HG03066 (cell line): ENCODE data around the gene TLR7.

ENCODE experiments used
- ATAC-seq: cut with Tn5 transposase; IDR thresholded peaks from one replicate; pipeline ENCODE4 v1.9.1; 2021; ENCODE audit warnings: low read depth; ENCODE audit not compliant: unreplicated experiment

Gene TLR7

DNA sequence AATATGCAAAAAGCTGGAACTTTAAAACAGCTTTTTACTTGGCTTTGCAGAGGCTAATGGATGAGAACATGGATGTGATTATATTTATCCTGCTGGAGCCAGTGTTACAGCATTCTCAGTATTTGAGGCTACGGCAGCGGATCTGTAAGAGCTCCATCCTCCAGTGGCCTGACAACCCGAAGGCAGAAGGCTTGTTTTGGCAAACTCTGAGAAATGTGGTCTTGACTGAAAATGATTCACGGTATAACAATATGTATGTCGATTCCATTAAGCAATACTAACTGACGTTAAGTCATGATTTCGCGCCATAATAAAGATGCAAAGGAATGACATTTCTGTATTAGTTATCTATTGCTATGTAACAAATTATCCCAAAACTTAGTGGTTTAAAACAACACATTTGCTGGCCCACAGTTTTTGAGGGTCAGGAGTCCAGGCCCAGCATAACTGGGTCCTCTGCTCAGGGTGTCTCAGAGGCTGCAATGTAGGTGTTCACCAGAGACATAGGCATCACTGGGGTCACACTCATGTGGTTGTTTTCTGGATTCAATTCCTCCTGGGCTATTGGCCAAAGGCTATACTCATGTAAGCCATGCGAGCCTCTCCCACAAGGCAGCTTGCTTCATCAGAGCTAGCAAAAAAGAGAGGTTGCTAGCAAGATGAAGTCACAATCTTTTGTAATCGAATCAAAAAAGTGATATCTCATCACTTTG lies 55.2 kb downstream of the TLR7 start:
- no peak for ATAC-seq

DNA sequence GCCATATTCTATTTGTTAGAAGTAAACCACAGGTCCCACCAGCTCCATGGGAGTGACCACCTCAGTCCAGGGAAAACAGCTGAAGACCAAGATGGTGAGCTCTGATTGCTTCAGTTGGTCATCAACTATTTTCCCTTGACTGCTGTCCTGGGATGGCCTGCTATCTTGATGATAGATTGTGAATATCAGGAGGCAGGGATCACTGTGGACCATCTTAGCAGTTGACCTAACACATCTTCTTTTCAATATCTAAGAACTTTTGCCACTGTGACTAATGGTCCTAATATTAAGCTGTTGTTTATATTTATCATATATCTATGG lies 55.7 kb downstream of the TLR7 start:
- no peak for ATAC-seq

DNA sequence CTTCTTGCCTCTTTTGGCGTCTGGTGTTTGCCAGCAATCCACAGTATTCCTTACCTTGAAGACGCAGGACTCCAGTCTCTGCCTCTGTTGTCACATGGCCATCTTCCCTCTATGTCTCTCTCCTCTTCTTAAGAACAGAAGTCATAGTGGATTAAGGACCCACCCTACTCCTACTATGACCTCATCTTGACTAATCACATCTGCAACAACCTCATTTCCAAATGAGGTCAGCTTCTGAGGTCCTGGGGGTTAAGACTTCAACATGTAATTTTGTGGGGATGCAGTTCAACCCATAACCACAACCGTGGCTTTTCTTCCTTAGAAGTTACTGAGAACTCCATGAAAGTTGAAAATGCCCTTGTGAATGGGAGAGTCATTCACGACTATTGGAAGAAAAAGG lies 62.8 kb downstream of the TLR7 start:
- ATAC-seq, result no peak

DNA sequence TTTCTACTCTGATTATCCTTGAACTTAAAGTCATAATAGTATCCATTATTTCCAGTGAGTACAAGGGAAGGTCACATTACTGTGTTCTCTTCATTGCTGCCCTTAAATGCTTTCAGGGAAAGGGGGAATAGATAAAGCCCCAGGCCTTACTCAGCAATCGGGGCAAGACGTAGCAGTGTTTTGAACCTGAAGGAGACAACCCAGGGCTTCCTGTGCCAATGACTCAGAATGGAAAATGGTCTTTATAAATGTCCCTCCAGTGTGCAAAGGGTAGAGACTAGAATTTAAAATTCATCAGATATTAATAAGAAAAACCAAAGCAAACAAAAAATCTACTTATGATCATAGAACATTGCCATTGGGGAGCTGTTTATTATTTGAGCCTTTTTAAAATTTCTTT lies 63.3 kb downstream of the TLR7 start:
- ATAC-seq, result no peak

DNA sequence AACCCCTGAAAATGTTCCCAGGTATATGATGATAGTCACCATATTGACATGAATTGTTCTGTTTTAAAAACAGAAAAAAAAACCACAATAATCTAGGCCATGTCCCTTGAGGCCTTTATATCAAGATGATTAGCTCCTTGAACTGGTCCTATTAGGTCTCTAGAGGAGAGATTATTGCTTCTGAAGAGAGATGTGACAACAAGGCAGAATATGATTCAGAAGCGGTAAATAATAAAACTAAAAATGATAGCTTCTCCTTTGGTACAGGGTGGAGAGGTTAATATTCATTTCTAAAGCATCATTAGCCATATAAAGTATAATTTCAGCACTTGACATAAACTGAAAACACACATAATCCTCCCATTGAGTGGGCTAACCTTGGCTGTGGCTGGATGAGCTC lies 65.4 kb downstream of the TLR7 start:
- ATAC-seq, result no peak

DNA sequence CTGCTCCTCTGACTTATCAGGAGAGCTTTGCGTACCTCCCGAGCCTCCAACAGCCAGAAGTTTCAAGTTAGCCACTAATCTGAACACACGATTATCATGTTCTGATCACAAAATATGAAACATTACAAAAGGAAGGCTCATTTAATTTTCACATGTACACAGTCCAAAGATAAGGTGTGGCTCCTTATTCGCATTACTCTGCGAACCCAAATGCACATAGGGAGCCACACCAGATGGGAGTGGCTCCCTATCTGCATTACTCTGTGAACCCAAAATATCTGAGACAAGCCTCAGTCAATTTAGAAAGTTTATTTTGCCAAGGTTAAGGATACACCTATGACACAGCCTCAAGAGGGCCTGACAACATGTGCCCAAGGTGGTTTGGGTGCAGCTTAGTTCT lies 68.0 kb downstream of the TLR7 start:
- no peak for ATAC-seq

DNA sequence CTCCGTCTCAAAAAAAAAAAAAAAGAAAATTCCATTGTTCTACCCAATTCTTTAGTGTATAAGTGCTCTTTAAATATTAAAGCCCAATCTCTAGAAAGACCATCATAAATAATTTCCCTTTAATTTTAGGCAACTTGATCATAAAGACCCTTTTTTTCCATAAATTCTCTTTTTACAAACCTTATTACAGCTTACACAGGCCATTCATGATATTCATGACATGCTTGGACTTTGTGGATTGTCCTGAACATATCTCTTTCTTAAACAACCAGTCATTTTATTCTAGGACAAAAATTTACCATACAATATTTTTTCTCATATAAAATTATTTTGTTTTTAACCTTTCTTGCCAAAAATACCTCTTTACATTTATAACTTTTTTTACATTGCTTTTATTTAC lies 70.1 kb downstream of the TLR7 start:
- ATAC-seq, result no peak
